Body of pancreas (tissue), 4 donors: ENCODE results near the gene SPDYE6. TPM values are rescaled to one million over a fixed set of nuclear protein-coding genes. Genes with fewer than 3 reads are reported as not detected.
"Not testable (repeated sequence)": the region's sequence is repeated elsewhere in the genome, so short reads cannot be mapped to it uniquely, and the experiment has no call there.

Experiments
- ATAC-seq: fragments of 150-250 bp; one replicate; pipeline ENCODE4 v1.9.1; 2016
- DNase-seq, 4 donors: peaks; one replicate each; pipeline ENCODE4 v3.0.0-alpha.2; 2019
- H3K27ac ChIP-seq, 4 donors: fragments of 200-600 bp; sonication (generic); 1 replicate in 3 of 4; 2 replicates in 1 of 4; pipeline versions ENCODE4 v1.5.1 to v1.6.1; 2016 to 2019; ENCODE audit warnings: mild to moderate bottlenecking in 1 of 4, mixed read lengths in 1 of 4, moderate library complexity in 1 of 4
- H3K27me3 ChIP-seq, 2 donors: fragments of 200-600 bp; sonication (generic); one replicate each; pipeline ENCODE4 v1.6.0; 2016; ENCODE audit warnings: mild to moderate bottlenecking in 1 of 2
- H3K36me3 ChIP-seq, 2 donors: fragments of 200-600 bp; sonication (generic); replicated peaks in 1 of 2; 2 replicates each; pipeline ENCODE4 v1.5.1; 2016; ENCODE audit warnings: low read depth in 2 of 2; ENCODE audit not compliant: insufficient read depth in 1 of 2
- H3K4me1 ChIP-seq: fragments of 200-600 bp; sonication (generic); one replicate; pipeline ENCODE4 v1.6.0; 2016
- H3K4me3 ChIP-seq, 2 donors: fragments of 200-600 bp; sonication (generic); 1 replicate in 1 of 2; 2 replicates in 1 of 2; pipeline ENCODE4 v1.5.1; 2016 to 2019
- H3K9me3 ChIP-seq, 3 donors: fragments of 200-600 bp; sonication (generic); 1 replicate in 2 of 3; 2 replicates in 1 of 3; pipeline ENCODE4 v1.5.1; 2016
- CTCF ChIP-seq, 7 experiments: fragments of 450-650 bp in 4 of 7; fragments of 200-600 bp in 3 of 7; sonication (generic) in 3 of 7; IDR thresholded peaks; one replicate each; pipeline ENCODE4 v1.5.1; 2016 to 2019; ENCODE audit warnings: antibody characterized with exemption in 7 of 7
- POLR2A ChIP-seq, 3 donors: fragments of 450-650 bp; IDR thresholded peaks; one replicate each; pipeline ENCODE4 v1.6.1; 2016; ENCODE audit warnings: antibody characterized with exemption in 3 of 3, mild to moderate bottlenecking in 2 of 3
- WGBS, 2 donors: methylation state at CpG; one replicate each; pipeline ENCODE4 v1.1.5; 2017; 5-methylcytosine and 5-hydroxymethylcytosine counted together
- intact Hi-C: fragments of 100-400 bp; cut with DNase I; formaldehyde crosslinking; loops from one replicate; pipeline ENCODE4 v1.15.1; 2023
- total RNA-seq, 2 donors: library from RNA; depleted of rRNA; stranded (reverse); fragments of >200 nt; gene quantifications; one replicate each; pipeline ENCODE4 v1.1.0, GENCODE V29; 2016

SPDYE6 gene
- total RNA-seq, 2 donors from 2014 or later = not detected

GRCh38 chr7:102376964-102377466 is 20.8 kb upstream of the SPDYE6 start:
- Histone ChIP-seq H3K4me3 (no peak overlapping the region), H3K27me3 (no peaks in the 10 kb centered on the region), H3K36me3 (peaks cover 5 to 12% of the 10 kb centered on the region in 2 donors), H3K9me3 (no peaks in the 10 kb centered on the region), H3K4me1 (peaks cover 4% of the 10 kb centered on the region), H3K27ac (no peak overlapping the region)
- intact Hi-C loops = no loop called here
- 65 to 83% methylated on average over 6 of the region's 6 CpGs for WGBS, 2 donors
- DNase-seq (no peak), ATAC-seq (no peak)
- no peak for TF ChIP-seq POLR2A (IDR thresholded peaks at IDR 0.05)
- no peak for TF ChIP-seq CTCF (IDR thresholded peaks at IDR 0.05)

- ATAC-seq = peak; percentile 56
These were observed 16.6 kb upstream of the SPDYE6 start for GRCh38 chr7:102372796-102373195.

GRCh38 chr7:102370038-102370437 is 13.8 kb upstream of the SPDYE6 start:
- DNase-seq, ATAC-seq, H3K27me3 ChIP-seq, intact Hi-C loops, H3K9me3 ChIP-seq, H3K36me3 ChIP-seq, H3K27ac ChIP-seq, H3K4me1 ChIP-seq, H3K4me3 ChIP-seq: not testable (repeated sequence)

More at GRCh38 chr7:102372796-102373195, 16.6 kb upstream of the SPDYE6 start:
- H3K4me3 ChIP-seq, H3K9me3 ChIP-seq, H3K4me1 ChIP-seq, intact Hi-C loops, H3K36me3 ChIP-seq, H3K27me3 ChIP-seq: not testable (repeated sequence)
- peak; percentile 36 to 58 (median 52) for DNase-seq
- WGBS, 2 donors = 17 to 43% methylated on average over 2 of the region's 2 CpGs
- peak overlapping the region in 1 of 4 donors; percentile 39 for H3K27ac ChIP-seq

GRCh38 chr7:102365390-102365789 is 9.1 kb upstream of the SPDYE6 start:
- WGBS, 2 donors = 32 to 39% methylated on average over 6 to 7 of the region's 7 CpGs

GRCh38 chr7:102364394-102364886 is 8.2 kb upstream of the SPDYE6 start:
- Histone ChIP-seq H3K27ac (peak overlapping the region; percentile 80 to 90 (median 89)), H3K4me3 (peak overlapping the region; percentile 59 to 92)
- H3K4me1 ChIP-seq, H3K9me3 ChIP-seq, DNase-seq, H3K27me3 ChIP-seq, ATAC-seq, H3K36me3 ChIP-seq, intact Hi-C loops: not testable (repeated sequence)
- WGBS, 2 donors = 0% methylated on average over 3 to 14 of the region's 20 CpGs

More at GRCh38 chr7:102365390-102365789, 9.1 kb upstream of the SPDYE6 start:
- H3K36me3 ChIP-seq, intact Hi-C loops, ATAC-seq, DNase-seq, H3K27me3 ChIP-seq, H3K4me1 ChIP-seq, H3K9me3 ChIP-seq, H3K4me3 ChIP-seq, H3K27ac ChIP-seq: not testable (repeated sequence)

- Histone ChIP-seq H3K27ac (peak overlapping the region; percentile 80 to 90 (median 89)), H3K4me3 (peak overlapping the region; percentile 59 to 92)
- ATAC-seq (peak; percentile 99), DNase-seq (peak; percentile 95 to 99 (median 98))
- peak in 4 of 7 experiments; percentile 33 to 46 (median 40) for TF ChIP-seq CTCF (IDR thresholded peaks at IDR 0.05)
- TF ChIP-seq POLR2A (IDR thresholded peaks at IDR 0.05) = peak; percentile 74 to 91 (median 86)
- intact Hi-C loops, H3K4me1 ChIP-seq, H3K27me3 ChIP-seq, H3K9me3 ChIP-seq, H3K36me3 ChIP-seq: not testable (repeated sequence)
- WGBS, 2 donors = 0% methylated on average over 2 to 56 of the region's 76 CpGs
These were observed 7.5 kb upstream of the SPDYE6 start for GRCh38 chr7:102363549-102364393.

GRCh38 chr7:102346983-102347382 is 9.3 kb downstream of the SPDYE6 start:
- DNase-seq, H3K27ac ChIP-seq, H3K9me3 ChIP-seq, intact Hi-C loops, H3K4me1 ChIP-seq, ATAC-seq, H3K36me3 ChIP-seq, H3K4me3 ChIP-seq, H3K27me3 ChIP-seq: not testable (repeated sequence)
- 56 to 86% methylated on average over 2 of the region's 6 CpGs for WGBS, 2 donors

- H3K9me3 ChIP-seq, ATAC-seq, H3K27ac ChIP-seq, DNase-seq, H3K36me3 ChIP-seq, H3K27me3 ChIP-seq, H3K4me3 ChIP-seq, H3K4me1 ChIP-seq, intact Hi-C loops: not testable (repeated sequence)
- WGBS, 2 donors = 74 to 86% methylated on average over 4 to 6 of the region's 7 CpGs
These were observed 15.5 kb downstream of the SPDYE6 start for GRCh38 chr7:102340599-102341368.

GRCh38 chr7:102337420-102337819 is 18.8 kb downstream of the SPDYE6 start:
- H3K36me3 ChIP-seq, intact Hi-C loops, H3K4me1 ChIP-seq, H3K9me3 ChIP-seq, H3K4me3 ChIP-seq, H3K27ac ChIP-seq, H3K27me3 ChIP-seq, DNase-seq, ATAC-seq: not testable (repeated sequence)
- WGBS, 2 donors = 69 to 78% methylated on average over 4 of the region's 4 CpGs
